HFFc6 (cell line): ENCODE results near the gene LKAAEAR1. TPM values are rescaled to one million over a fixed set of nuclear protein-coding genes. Genes with fewer than 3 reads are reported as not detected.

Experiments
- DNase-seq: peaks from one replicate; pipeline ENCODE4 v3.0.0-alpha.2; 2018
- H3K27ac Mint-ChIP-seq: 2 replicates; pipeline ENCODE4 v1.8.0; 2020; ENCODE audit warnings: mild to moderate bottlenecking, mixed read lengths
- H3K27me3 Mint-ChIP-seq: 2 replicates; pipeline ENCODE4 v1.8.0; 2021; ENCODE audit warnings: mild to moderate bottlenecking, moderate library complexity, mixed read lengths; ENCODE audit not compliant: insufficient read depth
- H3K36me3 Mint-ChIP-seq: 2 replicates; pipeline ENCODE4 v1.8.0; 2021; ENCODE audit warnings: low read depth, mixed read lengths
- H3K4me1 Mint-ChIP-seq: 2 replicates; pipeline ENCODE4 v1.8.0; 2020; ENCODE audit warnings: low read depth, mixed read lengths
- H3K4me3 Mint-ChIP-seq: 2 replicates; pipeline ENCODE4 v1.8.0; 2020; ENCODE audit warnings: mild to moderate bottlenecking, moderate library complexity, mixed read lengths
- H3K9me3 Mint-ChIP-seq: 2 replicates; pipeline ENCODE4 v1.8.0; 2020; ENCODE audit warnings: mild to moderate bottlenecking, mixed read lengths
- total RNA-seq, 6 experiments: library from RNA; stranded (reverse); fragmentation: NEBNext Ultra II Directional; extraction: Animal tissue kit (Norgen Biotek cat#: 25700); gene quantifications; 2 replicates in 1 of 6; 3 replicates in 5 of 6; pipeline ENCODE4 v1.2.3, GENCODE V29; 2021
- TF ChIP-seq, protein P1 (sequence below): fragments of 200-600 bp; sonication (generic); IDR thresholded peaks from 2 replicates; pipeline ENCODE4 v1.5.0; 2021; ENCODE audit warnings: antibody characterized with exemption, mild to moderate bottlenecking

The LKAAEAR1 gene
- total RNA-seq, 6 experiments from 2014 or later: not detected

DNA sequence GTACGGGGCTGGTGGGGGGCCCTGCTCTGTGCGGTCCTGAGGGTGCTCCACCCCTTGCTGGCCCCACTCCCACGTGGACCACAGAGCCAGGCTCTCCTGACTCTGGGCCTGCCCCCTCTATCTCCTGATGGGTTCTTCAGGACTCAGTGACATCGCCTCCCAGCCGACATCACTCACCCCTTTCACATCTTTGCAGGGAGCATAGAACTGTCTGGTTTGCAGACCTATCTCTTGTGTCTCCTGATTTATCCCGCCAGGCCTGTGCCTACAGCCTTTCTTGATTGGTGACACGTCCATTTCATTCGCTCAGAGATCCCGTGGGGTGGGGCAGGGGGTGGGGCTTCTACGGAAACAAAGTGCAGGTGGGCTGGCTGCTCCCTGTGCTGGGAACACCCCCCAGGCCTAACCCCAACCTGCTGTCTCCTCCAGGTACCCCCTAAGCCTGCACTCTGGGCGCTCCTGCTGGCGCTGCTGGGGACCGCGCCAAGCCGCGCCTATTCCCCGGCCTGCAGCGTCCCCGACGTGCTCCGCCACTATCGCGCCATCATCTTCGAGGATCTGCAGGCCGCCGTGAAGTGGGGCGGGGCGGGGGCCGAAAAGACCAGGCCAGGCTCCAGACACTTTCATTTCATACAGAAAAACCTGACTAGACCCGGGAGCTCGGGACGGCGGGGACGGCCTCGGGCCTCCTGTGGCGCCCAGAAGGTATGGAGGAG lies 46.5 kb downstream of the LKAAEAR1 start:
- peaks cover 22% of the 10 kb centered on the region for H3K27me3 Mint-ChIP-seq
- H3K36me3 Mint-ChIP-seq: no peaks in the 10 kb centered on the region; the same call in 1 of the 2 replicates
- H3K4me3 Mint-ChIP-seq: no peak overlapping the region
- H3K27ac Mint-ChIP-seq: no peak overlapping the region
- H3K9me3 Mint-ChIP-seq: no peaks in the 10 kb centered on the region
- TF ChIP-seq, protein P1, sequence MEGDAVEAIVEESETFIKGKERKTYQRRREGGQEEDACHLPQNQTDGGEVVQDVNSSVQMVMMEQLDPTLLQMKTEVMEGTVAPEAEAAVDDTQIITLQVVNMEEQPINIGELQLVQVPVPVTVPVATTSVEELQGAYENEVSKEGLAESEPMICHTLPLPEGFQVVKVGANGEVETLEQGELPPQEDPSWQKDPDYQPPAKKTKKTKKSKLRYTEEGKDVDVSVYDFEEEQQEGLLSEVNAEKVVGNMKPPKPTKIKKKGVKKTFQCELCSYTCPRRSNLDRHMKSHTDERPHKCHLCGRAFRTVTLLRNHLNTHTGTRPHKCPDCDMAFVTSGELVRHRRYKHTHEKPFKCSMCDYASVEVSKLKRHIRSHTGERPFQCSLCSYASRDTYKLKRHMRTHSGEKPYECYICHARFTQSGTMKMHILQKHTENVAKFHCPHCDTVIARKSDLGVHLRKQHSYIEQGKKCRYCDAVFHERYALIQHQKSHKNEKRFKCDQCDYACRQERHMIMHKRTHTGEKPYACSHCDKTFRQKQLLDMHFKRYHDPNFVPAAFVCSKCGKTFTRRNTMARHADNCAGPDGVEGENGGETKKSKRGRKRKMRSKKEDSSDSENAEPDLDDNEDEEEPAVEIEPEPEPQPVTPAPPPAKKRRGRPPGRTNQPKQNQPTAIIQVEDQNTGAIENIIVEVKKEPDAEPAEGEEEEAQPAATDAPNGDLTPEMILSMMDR: no peak
- H3K4me1 Mint-ChIP-seq: 0 out of 2 replicates have a peak, but pooled peaks cover 4% of the 10 kb centered on the region
- no peak for DNase-seq

DNA sequence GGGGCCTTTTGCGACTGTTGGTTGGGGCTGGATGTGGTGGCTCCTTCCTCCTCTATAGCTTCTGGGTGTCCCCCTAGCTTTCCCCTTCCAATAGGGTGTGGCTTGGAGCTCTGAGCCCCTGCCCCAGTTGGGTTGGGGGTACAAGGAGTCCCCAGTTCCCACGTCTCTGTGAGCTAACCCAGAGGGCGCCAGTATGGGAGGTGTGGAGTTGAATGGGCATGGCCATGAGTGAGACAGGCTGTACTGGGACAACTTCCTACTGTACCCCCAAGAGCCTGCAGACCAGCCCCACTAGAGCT lies 47.0 kb downstream of the LKAAEAR1 start:
- Mint-ChIP-seq H3K9me3 (no peaks in the 10 kb centered on the region), H3K27ac (no peak overlapping the region), H3K36me3 (no peaks in the 10 kb centered on the region; the same call in 1 of the 2 replicates), H3K4me3 (no peak overlapping the region), H3K4me1 (0 out of 2 replicates have a peak, but pooled peaks cover 4% of the 10 kb centered on the region), H3K27me3 (peaks cover 22% of the 10 kb centered on the region)
- TF ChIP-seq, protein P1: no peak
- DNase-seq: no peak

DNA sequence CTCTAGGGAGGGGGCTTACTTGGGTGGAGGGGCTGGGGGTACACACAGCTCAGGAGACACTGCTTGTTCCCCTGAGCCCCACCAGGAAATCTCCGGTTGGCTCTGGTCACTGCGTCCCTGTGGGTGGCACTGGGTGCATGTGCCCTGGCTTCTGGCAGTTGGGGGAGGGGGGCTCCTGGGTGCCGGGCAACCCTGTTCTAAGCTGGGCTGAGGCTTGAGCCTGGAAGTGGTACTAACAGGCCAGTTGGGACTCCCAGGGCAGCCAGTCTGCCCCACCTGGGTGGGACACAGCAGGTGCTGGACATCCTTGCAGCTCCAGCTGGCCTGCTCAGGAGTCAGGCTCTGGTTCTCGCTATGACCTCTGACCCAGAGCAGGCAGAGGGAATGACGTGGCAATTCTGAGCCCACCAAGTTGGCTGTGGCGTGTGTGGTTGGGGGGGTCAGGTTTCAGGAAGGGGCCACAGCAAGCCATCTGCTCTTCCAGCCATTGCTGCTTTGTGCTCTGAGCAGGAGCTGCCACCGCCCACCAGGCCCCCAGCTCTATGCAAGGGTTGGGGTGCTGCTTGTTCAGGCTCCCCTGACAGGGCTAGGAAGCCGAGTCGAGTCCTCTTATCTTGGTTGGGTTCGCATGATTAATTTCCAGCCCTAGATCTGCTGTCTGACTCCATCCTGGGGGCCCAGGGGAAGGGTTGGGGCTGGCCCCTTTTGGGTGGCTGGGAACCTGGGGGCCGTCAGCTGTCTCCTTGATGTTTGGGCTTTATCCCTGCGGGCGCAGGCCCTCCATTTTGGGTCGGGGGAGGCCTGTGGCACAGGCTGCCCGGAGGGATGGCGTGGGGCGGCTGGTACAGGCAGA lies 47.6 kb downstream of the LKAAEAR1 start:
- Mint-ChIP-seq H3K9me3 (no peaks in the 10 kb centered on the region), H3K27ac (no peak overlapping the region), H3K4me3 (no peak overlapping the region), H3K27me3 (peaks cover 19% of the 10 kb centered on the region), H3K4me1 (0 out of 2 replicates have a peak, but pooled peaks cover 4% of the 10 kb centered on the region), H3K36me3 (no peaks in the 10 kb centered on the region; the same call in 1 of the 2 replicates)
- TF ChIP-seq, protein P1: no peak
- no peak for DNase-seq

DNA sequence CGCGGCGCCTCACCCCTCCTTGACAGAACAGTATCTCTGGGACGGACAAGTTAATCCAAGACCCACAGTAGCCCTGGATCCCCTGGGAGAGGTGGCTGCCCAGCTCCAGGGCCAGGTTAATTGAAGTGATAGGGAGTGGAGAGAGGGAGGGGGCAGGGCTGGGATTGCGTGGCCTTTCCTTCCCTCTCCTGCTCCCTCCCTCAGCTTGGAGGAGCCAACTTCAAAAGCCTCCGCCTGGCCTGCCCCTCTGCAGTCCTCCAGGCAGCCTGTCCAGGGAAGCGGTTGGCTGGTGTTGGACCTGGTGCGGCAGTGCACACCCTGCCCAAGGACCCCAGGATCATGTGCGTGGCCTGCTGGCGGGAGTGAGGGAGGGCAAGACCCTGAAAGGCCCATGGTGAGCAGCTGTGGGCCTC lies 48.3 kb downstream of the LKAAEAR1 start, which contains the start of gene C20orf204:
TSS of gene C20orf204 (plus strand) at position 250 of the 413 bp plus-strand sequence. CDS start at position 392, 142 bp downstream.
- DNase-seq: no peak
- Mint-ChIP-seq H3K9me3 (no peaks in the 10 kb centered on the region), H3K4me3 (no peak within 1 kb of the TSS), H3K27me3 (peaks cover 13% of the 10 kb centered on the region), H3K4me1 (0 out of 2 replicates have a peak, but pooled peaks cover 4% of the 10 kb centered on the region), H3K36me3 (no peaks in the 10 kb centered on the region; the same call in 1 of the 2 replicates), H3K27ac (no peak within 1 kb of the TSS)
- TF ChIP-seq, protein P1: no peak

DNA sequence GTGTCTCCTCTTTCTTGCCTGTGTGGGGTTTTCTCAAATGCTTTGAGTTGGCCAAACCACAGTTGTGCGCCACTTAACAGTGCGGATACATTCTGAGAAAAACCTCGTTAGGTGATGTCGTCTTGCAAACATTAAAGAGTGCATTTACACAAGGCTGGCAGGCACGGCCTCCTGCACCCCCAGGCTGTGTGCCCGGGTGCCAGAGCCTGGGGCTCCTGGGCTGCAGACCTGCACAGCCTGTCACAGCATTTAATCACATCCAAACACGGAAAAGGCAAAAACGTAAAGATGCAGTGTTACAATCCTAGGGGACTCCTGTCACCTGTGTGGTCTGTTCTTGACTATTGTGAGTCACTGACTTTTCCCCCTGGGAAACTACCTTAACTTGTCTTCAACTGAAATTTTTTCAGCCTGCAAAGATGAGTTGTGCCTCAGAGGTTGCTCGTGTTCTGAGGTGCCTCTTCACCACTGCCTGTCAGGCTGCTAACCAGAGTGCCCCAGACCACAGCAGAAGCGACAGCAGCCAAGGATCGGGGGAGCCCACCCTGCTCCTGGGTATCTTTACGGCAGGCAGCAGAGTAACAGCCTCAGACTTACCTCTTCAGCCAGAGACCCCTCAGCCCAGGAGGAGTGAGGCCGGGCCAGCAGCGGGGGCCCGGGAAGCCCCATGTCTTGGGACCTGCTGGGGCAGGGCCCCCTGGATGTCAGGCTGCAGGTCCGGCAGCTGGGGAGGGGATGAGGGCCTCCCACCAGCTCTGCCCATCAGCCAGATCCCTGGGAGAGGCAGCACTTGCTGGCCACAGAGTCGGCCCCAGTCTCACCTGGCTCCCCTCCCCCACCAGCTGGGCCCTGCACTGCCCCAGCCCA lies 48.9 kb downstream of the LKAAEAR1 start:
- no peak overlapping the region for H3K27ac Mint-ChIP-seq

More for the DNA sequence above, 48.9 kb downstream of the LKAAEAR1 start:
- Mint-ChIP-seq H3K27me3 (peaks cover 11% of the 10 kb centered on the region), H3K9me3 (no peaks in the 10 kb centered on the region), H3K4me1 (0 out of 2 replicates have a peak, but pooled peaks cover 4% of the 10 kb centered on the region), H3K36me3 (no peaks in the 10 kb centered on the region; the same call in 1 of the 2 replicates), H3K4me3 (no peak overlapping the region)
- DNase-seq: no peak
- TF ChIP-seq, protein P1: no peak
